Tibial nerve (tissue), 4 donors: Measurements from ENCODE around the gene PIEZO1. TPM values are rescaled to one million over a fixed set of nuclear protein-coding genes. Genes with fewer than 3 reads are reported as not detected.

Experiments used
- DNase-seq, 2 donors: peaks; one replicate each; pipeline ENCODE4 v3.0.0-alpha.2; 2019; ENCODE audit warnings: low spot score in 2 of 2
- H3K27ac ChIP-seq, 4 donors: fragments of 200-600 bp; sonication (generic) in 3 of 4; one replicate each; pipeline ENCODE4 v1.5.1; 2017 to 2019; ENCODE audit warnings: mild to moderate bottlenecking in 1 of 4
- H3K27me3 ChIP-seq, 2 donors: fragments of 200-600 bp; sonication (generic) in 1 of 2; one replicate each; pipeline versions ENCODE4 v1.5.1 to v1.6.0; 2017 to 2019
- H3K36me3 ChIP-seq, 3 donors: fragments of 200-600 bp; sonication (generic); one replicate each; pipeline ENCODE4 v1.5.1; 2018 to 2019
- H3K4me1 ChIP-seq, 4 donors: fragments of 200-600 bp; sonication (generic) in 3 of 4; one replicate each; pipeline ENCODE4 v1.5.1; 2017 to 2019
- H3K4me3 ChIP-seq, 4 donors: fragments of 200-600 bp; sonication (generic) in 3 of 4; one replicate each; pipeline ENCODE4 v1.5.1; 2017 to 2019; ENCODE audit warnings: mild to moderate bottlenecking in 1 of 4, moderate library complexity in 1 of 4
- H3K9me3 ChIP-seq, 4 donors: fragments of 200-600 bp; sonication (generic) in 3 of 4; one replicate each; pipeline ENCODE4 v1.5.1; 2017 to 2019
- EP300 ChIP-seq, 2 donors: sonication (generic); formaldehyde crosslinking; IDR thresholded peaks; one replicate each; pipeline ENCODE4 v1.6.1; 2017; ENCODE audit warnings: antibody characterized with exemption in 2 of 2, mild to moderate bottlenecking in 1 of 2
- POLR2A ChIP-seq, 2 donors: fragments of 450-650 bp; IDR thresholded peaks; one replicate each; pipeline ENCODE4 v1.6.1; 2017; ENCODE audit warnings: antibody characterized with exemption in 2 of 2, mild to moderate bottlenecking in 2 of 2, moderate library complexity in 2 of 2
- WGBS, 2 donors: methylation state at CpG; one replicate each; pipeline ENCODE4 v1.1.5; 2018; 5-methylcytosine and 5-hydroxymethylcytosine counted together
- total RNA-seq, 4 donors: library from RNA; depleted of rRNA; stranded (reverse); fragments of >200 nt; gene quantifications; one replicate each; pipeline ENCODE4 v1.1.0, GENCODE V29; 2016
- TF ChIP-seq, protein P1 (sequence below), 5 experiments: fragments of 200-600 bp in 3 of 5; fragments of 450-650 bp in 2 of 5; sonication (generic) in 3 of 5; IDR thresholded peaks; one replicate each; pipeline ENCODE4 v1.5.1; 2016 to 2019; ENCODE audit warnings: antibody characterized with exemption in 5 of 5, mild to moderate bottlenecking in 3 of 5, moderate library complexity in 2 of 5

Gene PIEZO1
- total RNA-seq, 4 donors from 2014 or later = 90.5 to 309 (median 165) TPM

DNA sequence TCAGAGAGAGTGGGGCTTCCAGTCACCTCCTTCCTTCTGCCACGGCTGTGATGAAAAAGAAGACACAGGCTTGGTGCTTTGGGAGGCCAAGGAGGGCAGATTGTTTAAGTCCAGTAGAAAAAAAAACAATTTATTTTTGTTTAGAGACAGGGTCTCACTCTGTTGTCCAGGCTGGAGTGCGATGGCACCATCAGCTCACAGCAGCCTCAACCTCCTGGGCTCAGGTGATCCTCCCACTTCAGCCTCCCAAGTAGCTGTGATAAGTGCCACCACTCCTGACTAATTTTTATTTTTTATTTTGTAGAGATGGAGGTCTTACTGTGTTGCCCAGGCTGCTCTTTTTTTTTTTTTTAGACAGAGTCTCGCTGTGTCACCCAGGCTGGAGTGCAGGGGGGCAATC is 119.5 kb downstream of the PIEZO1 start:
- H3K27me3 ChIP-seq = no peaks in the 10 kb centered on the region
- no peak overlapping the region for H3K27ac ChIP-seq
- TF ChIP-seq, protein P1, sequence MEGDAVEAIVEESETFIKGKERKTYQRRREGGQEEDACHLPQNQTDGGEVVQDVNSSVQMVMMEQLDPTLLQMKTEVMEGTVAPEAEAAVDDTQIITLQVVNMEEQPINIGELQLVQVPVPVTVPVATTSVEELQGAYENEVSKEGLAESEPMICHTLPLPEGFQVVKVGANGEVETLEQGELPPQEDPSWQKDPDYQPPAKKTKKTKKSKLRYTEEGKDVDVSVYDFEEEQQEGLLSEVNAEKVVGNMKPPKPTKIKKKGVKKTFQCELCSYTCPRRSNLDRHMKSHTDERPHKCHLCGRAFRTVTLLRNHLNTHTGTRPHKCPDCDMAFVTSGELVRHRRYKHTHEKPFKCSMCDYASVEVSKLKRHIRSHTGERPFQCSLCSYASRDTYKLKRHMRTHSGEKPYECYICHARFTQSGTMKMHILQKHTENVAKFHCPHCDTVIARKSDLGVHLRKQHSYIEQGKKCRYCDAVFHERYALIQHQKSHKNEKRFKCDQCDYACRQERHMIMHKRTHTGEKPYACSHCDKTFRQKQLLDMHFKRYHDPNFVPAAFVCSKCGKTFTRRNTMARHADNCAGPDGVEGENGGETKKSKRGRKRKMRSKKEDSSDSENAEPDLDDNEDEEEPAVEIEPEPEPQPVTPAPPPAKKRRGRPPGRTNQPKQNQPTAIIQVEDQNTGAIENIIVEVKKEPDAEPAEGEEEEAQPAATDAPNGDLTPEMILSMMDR (IDR thresholded peaks at IDR 0.05) = no peak
- TF ChIP-seq EP300 (IDR thresholded peaks at IDR 0.05) (no peak), POLR2A (IDR thresholded peaks at IDR 0.05) (no peak)
- H3K36me3 ChIP-seq = peaks cover 0 to 13% (median 0%) of the 10 kb centered on the region in 3 donors
- H3K4me3 ChIP-seq = no peak overlapping the region
- peaks cover 0 to 27% (median 10%) of the 10 kb centered on the region in 4 donors for H3K4me1 ChIP-seq
- no peak for DNase-seq
- WGBS, 2 donors = 82 to 92% methylated on average over 3 of the region's 3 CpGs
- no peaks in the 10 kb centered on the region for H3K9me3 ChIP-seq

Other genes with a start within 250 kb of the PIEZO1 start
- 10 to 100 TPM; 19.7 to 52.2 (median 28.1) TPM for gene ZC3H18, start 214.8 kb downstream of the PIEZO1 start, total RNA-seq
- gene IL17C, start 146.6 kb downstream of the PIEZO1 start, total RNA-seq = not detected
- gene CYBA, start 134.2 kb downstream of the PIEZO1 start, total RNA-seq = 100 to 1,000 TPM in 2 of 4 donors, 10 to 100 TPM in 2; 86.3 to 199 (median 121) TPM
- 10 to 100 TPM; 32.7 to 49.4 (median 39.9) TPM for gene MVD, start 122.1 kb downstream of the PIEZO1 start, total RNA-seq
- gene SNAI3, start 98.7 kb downstream of the PIEZO1 start, total RNA-seq = 1 to 10 TPM in 2 of 4 donors, under 1 TPM in 2; 0.87 to 1.2 (median 1.0) TPM
- gene RNF166, start 78.8 kb downstream of the PIEZO1 start, total RNA-seq = 10 to 100 TPM; 36.5 to 56.7 (median 43.5) TPM
- gene CTU2, start 78.7 kb downstream of the PIEZO1 start, total RNA-seq = 10 to 100 TPM; 12.3 to 22.5 (median 12.5) TPM
- gene CDT1, start 18.6 kb upstream of the PIEZO1 start, total RNA-seq = 1 to 10 TPM in 2 of 4 donors, under 1 TPM in 1, not detected in 1; 0.44 to 1.5 (median 1.4) TPM
- 100 to 1,000 TPM in 2 of 4 donors, 10 to 100 TPM in 2; 83.4 to 157 (median 106) TPM for gene APRT, start 26.7 kb upstream of the PIEZO1 start, total RNA-seq
- 10 to 100 TPM; 15.1 to 80.1 (median 43.2) TPM for gene GALNS, start 71.7 kb upstream of the PIEZO1 start, total RNA-seq
- 10 to 100 TPM; 18.0 to 36.6 (median 22.9) TPM for gene TRAPPC2L, start 71.9 kb upstream of the PIEZO1 start, total RNA-seq
- not detected for gene PABPN1L, start 81.4 kb upstream of the PIEZO1 start, total RNA-seq
- 1 to 10 TPM in 3 of 4 donors, under 1 TPM in 1; 0.78 to 5.0 (median 2.8) TPM for gene CBFA2T3, start 192.0 kb upstream of the PIEZO1 start, total RNA-seq